ENCODE data around the gene PKN1.

- TF ChIP-seq ZFP3 (CRISPR knock-in tag; IDR thresholded peaks at IDR 0.05) (no peak), TCF4 (CRISPR knock-in tag; IDR thresholded peaks at IDR 0.05; ENCODE audit: borderline replicate concordance) (no peak), ZNF8 (CRISPR knock-in tag; IDR thresholded peaks at IDR 0.05) (no peak), RARB (CRISPR knock-in tag; IDR thresholded peaks at IDR 0.05) (no peak), PATZ1 (CRISPR knock-in tag; IDR thresholded peaks at IDR 0.05; ENCODE audit: borderline replicate concordance) (no peak), CSDC2 (CRISPR knock-in tag; IDR thresholded peaks at IDR 0.05) (no peak), ZNF70 (CRISPR knock-in tag; IDR thresholded peaks at IDR 0.05) (no peak), CREB5 (CRISPR knock-in tag; IDR thresholded peaks at IDR 0.05; ENCODE audit: low read depth) (no peak)
- TF ChIP-seq, protein P1, sequence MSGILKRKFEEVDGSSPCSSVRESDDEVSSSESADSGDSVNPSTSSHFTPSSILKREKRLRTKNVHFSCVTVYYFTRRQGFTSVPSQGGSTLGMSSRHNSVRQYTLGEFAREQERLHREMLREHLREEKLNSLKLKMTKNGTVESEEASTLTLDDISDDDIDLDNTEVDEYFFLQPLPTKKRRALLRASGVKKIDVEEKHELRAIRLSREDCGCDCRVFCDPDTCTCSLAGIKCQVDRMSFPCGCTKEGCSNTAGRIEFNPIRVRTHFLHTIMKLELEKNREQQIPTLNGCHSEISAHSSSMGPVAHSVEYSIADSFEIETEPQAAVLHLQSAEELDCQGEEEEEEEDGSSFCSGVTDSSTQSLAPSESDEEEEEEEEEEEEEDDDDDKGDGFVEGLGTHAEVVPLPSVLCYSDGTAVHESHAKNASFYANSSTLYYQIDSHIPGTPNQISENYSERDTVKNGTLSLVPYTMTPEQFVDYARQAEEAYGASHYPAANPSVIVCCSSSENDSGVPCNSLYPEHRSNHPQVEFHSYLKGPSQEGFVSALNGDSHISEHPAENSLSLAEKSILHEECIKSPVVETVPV (CRISPR knock-in tag; IDR thresholded peaks at IDR 0.05): no peak
Observed at GRCh38 chr19:14439014-14439413, 5.9 kb downstream of the PKN1 start.
